ENCODE measurements around the gene GLI1. TPM values are rescaled to one million over a fixed set of nuclear protein-coding genes. Genes with fewer than 3 reads are reported as not detected.
"Not testable (repeated sequence)": the region's sequence is repeated elsewhere in the genome, so short reads cannot be mapped to it uniquely, and the experiment has no call there.

Gene GLI1
- total and polyA plus RNA-seq, 7 experiments from 2014 or later: 0.39 to 1.4 (median 0.45) TPM; not detected in 2

DNA sequence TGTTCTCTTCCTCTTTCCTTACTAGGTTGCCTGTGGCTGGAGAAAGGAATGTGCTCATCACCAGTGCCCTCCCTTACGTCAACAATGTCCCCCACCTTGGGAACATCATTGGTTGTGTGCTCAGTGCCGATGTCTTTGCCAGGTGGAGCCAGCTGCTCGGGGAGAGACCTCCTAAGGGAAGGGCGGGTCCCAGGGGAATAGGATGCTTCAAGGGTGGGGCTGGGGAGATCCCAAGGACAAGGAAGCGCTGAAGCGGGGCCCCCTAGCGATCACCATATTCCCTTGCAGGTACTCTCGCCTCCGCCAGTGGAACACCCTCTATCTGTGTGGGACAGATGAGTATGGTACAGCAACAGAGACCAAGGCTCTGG, 38.5 kb downstream of the GLI1 start:
- peaks cover 12 to 58% (median 19%) of the 10 kb centered on the region in 3 experiments for H3K36me3 ChIP-seq (ENCODE audit: control insufficient read depth in 2 of 3, insufficient read depth in 3 of 3, low read length in 3 of 3)
- no peaks in the 10 kb centered on the region for H3K27me3 ChIP-seq (ENCODE audit: control insufficient read depth in 2 of 2, insufficient read depth in 2 of 2, low read length in 2 of 2)
- Mint-ChIP-seq H3K4me3 (no peak overlapping the region), H3K36me3 (peaks cover 11 to 56% (median 25%) of the 10 kb centered on the region in 5 donors), H3K27ac (peak overlapping the region in 4 of 9 donors; percentile 5 to 46 (median 30)), H3K9me3 (peaks cover 0 to 2% (median 0%) of the 10 kb centered on the region in 11 donors), H3K4me1 (peaks cover 0 to 18% (median 11%) of the 10 kb centered on the region in 7 donors), H3K27me3 (no peaks in the 10 kb centered on the region)
- H3K9me3 ChIP-seq (ENCODE audit: control insufficient read depth in 2 of 3, low read length in 3 of 3): no peaks in the 10 kb centered on the region
- intact Hi-C loops (cut with micrococcal nuclease): no loop called here
- H3K4me1 ChIP-seq (ENCODE audit: control insufficient read depth in 2 of 2, insufficient read depth in 2 of 2, low read length in 2 of 2): no peaks in the 10 kb centered on the region
- ATAC-seq (no peak), DNase-seq (no peak)
- POLR2A ChIA-PET: no interaction called here
- no peak overlapping the region for H3K4me3 ChIP-seq (ENCODE audit: low read length)
- H3K27ac ChIP-seq (ENCODE audit: low read depth, low read length): no peak overlapping the region
- CTCF ChIA-PET: no interaction called here

DNA sequence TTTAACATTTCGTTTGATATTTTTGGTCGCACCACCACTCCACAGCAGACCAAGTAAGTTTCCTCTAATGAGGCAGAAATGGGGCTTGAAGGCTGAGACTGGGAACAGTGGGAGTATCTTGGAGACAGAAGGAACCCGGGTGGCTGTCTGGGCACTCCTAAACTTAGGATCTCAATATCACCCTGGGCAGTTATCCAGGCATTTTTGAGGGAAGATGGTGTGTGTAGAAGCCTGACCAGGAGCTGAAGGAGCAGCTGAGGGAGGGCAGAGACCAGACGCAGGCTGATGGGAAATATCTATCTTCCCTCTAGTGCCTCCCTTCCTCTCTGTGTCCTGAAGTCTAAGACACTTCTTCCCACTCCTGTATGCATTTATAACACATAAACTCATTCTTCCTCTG, 39.0 kb downstream of the GLI1 start:
- no peak overlapping the region for H3K4me3 Mint-ChIP-seq
- POLR2A ChIA-PET: no interaction called here
- H3K36me3 Mint-ChIP-seq: peaks cover 11 to 57% (median 25%) of the 10 kb centered on the region in 5 donors
- intact Hi-C loops (cut with micrococcal nuclease): no loop called here
- Histone ChIP-seq H3K27me3 (ENCODE audit: control insufficient read depth in 2 of 2, insufficient read depth in 2 of 2, low read length in 2 of 2) (no peaks in the 10 kb centered on the region), H3K36me3 (ENCODE audit: control insufficient read depth in 2 of 3, insufficient read depth in 3 of 3, low read length in 3 of 3) (peaks cover 12 to 59% (median 19%) of the 10 kb centered on the region in 3 experiments), H3K27ac (ENCODE audit: low read depth, low read length) (no peak overlapping the region), H3K4me3 (ENCODE audit: low read length) (no peak overlapping the region), H3K9me3 (ENCODE audit: control insufficient read depth in 2 of 3, low read length in 3 of 3) (no peaks in the 10 kb centered on the region), H3K4me1 (ENCODE audit: control insufficient read depth in 2 of 2, insufficient read depth in 2 of 2, low read length in 2 of 2) (no peaks in the 10 kb centered on the region)
- ATAC-seq (no peak), DNase-seq (no peak)
- peak overlapping the region in 1 of 9 donors; percentile 45 for H3K27ac Mint-ChIP-seq
- CTCF ChIA-PET: no interaction called here
- peaks cover 0 to 2% (median 0%) of the 10 kb centered on the region in 11 donors for H3K9me3 Mint-ChIP-seq
- peaks cover 0 to 18% (median 11%) of the 10 kb centered on the region in 7 donors for H3K4me1 Mint-ChIP-seq
- no peaks in the 10 kb centered on the region for H3K27me3 Mint-ChIP-seq

DNA sequence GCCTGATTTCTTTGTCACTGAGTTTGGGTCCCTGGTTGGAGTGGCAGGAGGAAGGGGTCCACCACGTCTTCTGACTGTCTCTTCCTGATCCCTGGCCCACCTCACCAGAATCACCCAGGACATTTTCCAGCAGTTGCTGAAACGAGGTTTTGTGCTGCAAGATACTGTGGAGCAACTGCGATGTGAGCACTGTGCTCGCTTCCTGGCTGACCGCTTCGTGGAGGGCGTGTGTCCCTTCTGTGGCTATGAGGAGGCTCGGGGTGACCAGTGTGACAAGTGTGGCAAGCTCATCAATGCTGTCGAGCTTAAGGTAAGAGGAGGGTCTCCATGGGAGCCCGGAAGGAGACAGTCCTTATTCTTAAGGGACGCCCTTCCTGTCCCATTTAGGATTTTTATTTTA, 40.6 kb downstream of the GLI1 start:
- CTCF ChIA-PET: interaction anchor here (2.7 kb wide), 1 partner anchor 23 kb away, joined by 9 read pairs; no protein-coding TSS in a partner anchor
- POLR2A ChIA-PET: no interaction called here
- ATAC-seq (no peak), DNase-seq (no peak)
- Histone ChIP-seq H3K9me3 (ENCODE audit: control insufficient read depth in 2 of 3, low read length in 3 of 3) (no peaks in the 10 kb centered on the region), H3K4me3 (ENCODE audit: low read length) (no peak overlapping the region), H3K36me3 (ENCODE audit: control insufficient read depth in 2 of 3, insufficient read depth in 3 of 3, low read length in 3 of 3) (peaks cover 18 to 75% (median 19%) of the 10 kb centered on the region in 3 experiments), H3K27me3 (ENCODE audit: control insufficient read depth in 2 of 2, insufficient read depth in 2 of 2, low read length in 2 of 2) (no peaks in the 10 kb centered on the region), H3K27ac (ENCODE audit: low read depth, low read length) (no peak overlapping the region), H3K4me1 (ENCODE audit: control insufficient read depth in 2 of 2, insufficient read depth in 2 of 2, low read length in 2 of 2) (no peaks in the 10 kb centered on the region)
- H3K9me3 Mint-ChIP-seq: peaks cover 0 to 2% (median 0%) of the 10 kb centered on the region in 11 donors
- H3K27ac Mint-ChIP-seq: peak overlapping the region in 4 of 9 donors; percentile 35 to 52 (median 40)
- H3K4me1 Mint-ChIP-seq: peaks cover 0 to 18% (median 11%) of the 10 kb centered on the region in 7 donors
- H3K36me3 Mint-ChIP-seq: peaks cover 11 to 58% (median 33%) of the 10 kb centered on the region in 5 donors
- no peak overlapping the region for H3K4me3 Mint-ChIP-seq
- H3K27me3 Mint-ChIP-seq: no peaks in the 10 kb centered on the region
- intact Hi-C loops (cut with micrococcal nuclease): no loop called here

DNA sequence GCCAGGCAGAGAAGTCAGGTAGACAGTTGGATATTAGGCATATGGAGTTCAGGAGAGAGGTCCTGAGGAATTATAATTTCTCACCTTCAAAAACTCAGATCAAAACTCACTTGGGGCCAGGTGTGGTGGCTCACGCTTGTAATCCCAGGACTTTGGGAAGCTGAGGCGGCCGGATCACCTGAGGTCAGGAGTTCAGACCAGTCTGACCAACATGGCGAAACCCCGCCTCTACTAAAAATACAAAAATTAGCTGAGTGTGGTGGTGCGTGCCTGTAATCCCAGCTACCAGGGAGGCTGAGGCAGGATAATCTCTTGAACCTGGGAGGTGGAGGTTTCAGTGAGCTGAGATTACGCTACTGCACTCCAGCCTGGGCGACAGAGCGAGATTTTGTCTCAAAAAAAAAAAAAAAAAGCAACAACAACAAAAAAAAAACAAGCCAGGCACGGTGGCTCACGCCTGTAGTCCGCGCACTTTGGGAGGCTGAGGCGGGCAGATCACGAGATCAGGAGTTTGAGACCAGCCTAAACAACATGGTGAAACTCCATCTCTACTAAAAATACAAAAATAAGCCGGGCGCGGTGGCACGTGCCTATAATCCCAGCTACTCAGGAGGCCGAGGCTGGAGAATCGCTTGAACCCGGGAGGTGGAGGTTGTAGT, 42.9 kb downstream of the GLI1 start:
- intact Hi-C loops (cut with micrococcal nuclease): not testable (repeated sequence)

DNA sequence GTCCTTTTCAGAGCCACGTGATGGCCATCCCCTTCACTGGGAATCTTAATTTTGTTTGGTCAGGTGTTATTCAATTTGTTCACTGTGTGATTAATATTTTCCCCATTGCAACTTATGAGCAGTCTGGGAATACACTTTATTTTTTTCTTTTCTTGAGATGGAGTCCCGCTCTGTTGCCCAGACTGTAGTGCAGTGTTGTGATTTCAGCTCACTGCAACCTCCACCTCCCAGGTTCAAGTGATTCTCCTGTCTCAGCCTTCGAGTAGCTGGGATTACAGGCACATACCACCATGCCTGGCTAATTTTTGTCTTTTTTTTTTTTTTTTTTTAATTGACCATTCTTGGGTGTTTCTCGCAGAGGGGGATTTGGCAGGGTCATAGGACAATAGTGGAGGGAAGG, 47.0 kb downstream of the GLI1 start:
- DNase-seq; intact Hi-C loops (cut with micrococcal nuclease); H3K4me1 Mint-ChIP-seq; H3K9me3 Mint-ChIP-seq; H3K27me3 ChIP-seq (ENCODE audit: control insufficient read depth in 2 of 2, insufficient read depth in 2 of 2, low read length in 2 of 2); H3K27ac ChIP-seq (ENCODE audit: low read depth, low read length); ATAC-seq; H3K27me3 Mint-ChIP-seq; H3K9me3 ChIP-seq (ENCODE audit: control insufficient read depth in 2 of 3, low read length in 3 of 3); H3K4me1 ChIP-seq (ENCODE audit: control insufficient read depth in 2 of 2, insufficient read depth in 2 of 2, low read length in 2 of 2); H3K4me3 Mint-ChIP-seq; H3K4me3 ChIP-seq (ENCODE audit: low read length): not testable (repeated sequence)
- H3K27ac Mint-ChIP-seq: peak overlapping the region in 1 of 9 donors; percentile 41
- ChIA-PET CTCF (interaction anchor here (0.6 kb wide), 1 partner anchor 121 kb away, joined by 3 read pairs; no protein-coding TSS in a partner anchor), POLR2A (interaction anchor here (0.6 to 1.4 kb wide), 3 partner anchors 8 to 29 kb away, joined by 3 to 8 read pairs (median 4); no protein-coding TSS in a partner anchor)
- peaks cover 0 to 30% (median 19%) of the 10 kb centered on the region in 5 donors for H3K36me3 Mint-ChIP-seq
- peaks cover 10 to 68% (median 14%) of the 10 kb centered on the region in 3 experiments for H3K36me3 ChIP-seq (ENCODE audit: control insufficient read depth in 2 of 3, insufficient read depth in 3 of 3, low read length in 3 of 3)

More for the DNA sequence above, 42.9 kb downstream of the GLI1 start:
- ChIA-PET CTCF (interaction anchor here (0.6 to 2.7 kb wide), 4 partner anchors 21 to 130 kb away, joined by 3 to 9 read pairs (median 5); partner anchors contain the start of gene B4GALNT1), POLR2A (interaction anchor here (0.7 to 2.3 kb wide), 4 partner anchors 13 to 25 kb away, joined by 3 to 6 read pairs (median 3); partner anchors contain the start of genes ARHGAP9 and DDIT3)
- not testable (repeated sequence) for H3K9me3 ChIP-seq (ENCODE audit: control insufficient read depth in 2 of 3, low read length in 3 of 3); H3K27me3 ChIP-seq (ENCODE audit: control insufficient read depth in 2 of 2, insufficient read depth in 2 of 2, low read length in 2 of 2); ATAC-seq; H3K27ac ChIP-seq (ENCODE audit: low read depth, low read length); H3K4me1 ChIP-seq (ENCODE audit: control insufficient read depth in 2 of 2, insufficient read depth in 2 of 2, low read length in 2 of 2); H3K4me3 Mint-ChIP-seq; H3K27me3 Mint-ChIP-seq; H3K4me3 ChIP-seq (ENCODE audit: low read length); H3K9me3 Mint-ChIP-seq; DNase-seq
- Mint-ChIP-seq H3K4me1 (peaks cover 0 to 11% (median 2%) of the 10 kb centered on the region in 7 donors), H3K36me3 (peaks cover 9 to 50% (median 26%) of the 10 kb centered on the region in 5 donors), H3K27ac (peak overlapping the region in 3 of 9 donors; percentile 16 to 59 (median 53))
- peaks cover 19 to 74% (median 22%) of the 10 kb centered on the region in 3 experiments for H3K36me3 ChIP-seq (ENCODE audit: control insufficient read depth in 2 of 3, insufficient read depth in 3 of 3, low read length in 3 of 3)

DNA sequence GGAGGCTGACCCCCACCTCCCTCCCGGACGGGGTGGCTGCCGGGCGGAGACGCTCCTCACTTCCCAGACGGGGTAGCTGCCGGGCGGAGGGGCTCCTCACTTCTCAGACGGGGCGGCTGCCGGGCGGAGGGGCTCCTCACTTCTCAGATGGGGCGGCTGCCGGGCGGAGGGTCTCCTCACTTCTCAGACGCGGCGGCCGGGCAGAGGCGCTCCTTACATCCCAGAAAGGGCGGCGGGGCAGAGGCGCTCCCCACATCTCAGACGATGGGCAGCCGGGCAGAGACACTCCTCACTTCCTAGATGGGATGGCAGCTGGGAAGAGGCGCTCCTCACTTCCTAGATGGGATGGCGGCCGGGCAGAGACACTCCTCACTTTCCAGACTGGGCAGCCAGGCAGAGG, 48.2 kb downstream of the GLI1 start:
- H3K27me3 ChIP-seq (ENCODE audit: control insufficient read depth in 2 of 2, insufficient read depth in 2 of 2, low read length in 2 of 2); POLR2A ChIA-PET; CTCF ChIA-PET; H3K27me3 Mint-ChIP-seq; ATAC-seq; H3K9me3 Mint-ChIP-seq; H3K27ac Mint-ChIP-seq; H3K4me3 ChIP-seq (ENCODE audit: low read length); H3K4me1 ChIP-seq (ENCODE audit: control insufficient read depth in 2 of 2, insufficient read depth in 2 of 2, low read length in 2 of 2); intact Hi-C loops (cut with micrococcal nuclease); DNase-seq; H3K4me1 Mint-ChIP-seq; H3K4me3 Mint-ChIP-seq; H3K9me3 ChIP-seq (ENCODE audit: control insufficient read depth in 2 of 3, low read length in 3 of 3); H3K27ac ChIP-seq (ENCODE audit: low read depth, low read length): not testable (repeated sequence)
- H3K36me3 Mint-ChIP-seq: peaks cover 0 to 34% (median 23%) of the 10 kb centered on the region in 5 donors
- peaks cover 11 to 71% (median 21%) of the 10 kb centered on the region in 3 experiments for H3K36me3 ChIP-seq (ENCODE audit: control insufficient read depth in 2 of 3, insufficient read depth in 3 of 3, low read length in 3 of 3)

All from naive thymus-derived CD4-positive, alpha-beta T cell (primary cell).